Right kidney (tissue), 1 donor: ENCODE data around the gene TACC3.
"Not testable (repeated sequence)": the region's sequence is repeated elsewhere in the genome, so short reads cannot be mapped to it uniquely, and the experiment has no call there.

Experiments used
- DNase-seq: peaks from one replicate; pipeline ENCODE4 v3.0.0-alpha.2; 2016

The TACC3 gene

DNA sequence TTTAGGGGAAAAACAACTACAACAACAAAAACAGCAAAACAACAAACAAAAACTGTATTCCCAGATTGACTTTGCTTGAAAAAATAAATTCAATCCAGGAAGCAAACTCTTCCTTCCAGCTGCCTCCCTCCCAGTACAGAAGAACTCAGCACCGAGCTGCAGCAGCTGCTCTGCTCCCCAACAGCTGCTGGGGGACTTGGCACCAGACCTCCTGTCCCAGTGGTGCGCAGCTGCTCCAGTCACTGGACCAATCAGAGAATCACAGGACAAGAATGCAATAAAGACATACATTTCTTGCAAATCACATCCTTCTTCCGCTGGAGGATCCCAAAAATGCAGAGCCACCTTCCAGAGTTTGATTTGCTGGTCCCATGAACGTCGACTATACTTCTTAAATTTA, 25.4 kb upstream of the TACC3 start:
- DNase-seq = no peak

DNA sequence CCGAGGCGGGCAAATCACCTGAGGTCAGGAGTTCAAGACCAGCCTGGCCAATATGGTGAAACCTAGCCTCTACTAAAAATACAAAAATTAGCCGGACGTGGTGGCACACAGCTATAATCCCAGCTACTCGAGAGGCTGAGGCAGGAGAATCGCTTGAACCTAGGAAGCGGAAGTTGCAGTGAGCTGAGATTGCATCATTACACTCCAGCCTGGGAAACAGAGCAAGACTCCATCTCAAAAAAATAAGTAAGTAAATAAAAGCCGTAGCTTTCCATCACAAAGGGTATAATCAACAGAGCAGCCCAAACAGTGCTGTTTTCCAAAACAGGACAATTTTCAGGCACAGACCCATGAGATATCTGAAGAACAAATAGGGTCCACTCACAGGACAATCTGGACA, 19.6 kb upstream of the TACC3 start:
- DNase-seq = not testable (repeated sequence)

GRCh38 chr4:1703867-1704266, 17.5 kb upstream of the TACC3 start:
- DNase-seq = no peak

DNA sequence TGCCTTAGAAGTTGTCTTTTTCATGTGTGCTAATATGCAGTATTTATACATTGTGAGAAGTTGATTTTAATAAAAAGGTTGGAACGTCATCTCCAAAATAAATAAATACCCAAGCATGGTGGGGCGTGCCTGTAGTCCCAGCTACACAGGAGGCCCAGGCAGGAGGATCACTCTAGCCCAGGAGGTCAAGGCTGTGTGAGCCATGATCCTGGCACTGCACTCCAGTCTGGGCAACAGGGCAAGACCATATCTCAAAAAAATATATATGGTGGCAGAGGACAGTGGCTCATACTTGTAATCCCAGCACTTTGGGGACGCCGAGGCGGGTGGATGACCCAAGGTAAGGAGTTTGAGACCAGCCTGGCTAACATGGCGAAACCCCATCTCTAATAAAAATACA, 15.6 kb upstream of the TACC3 start:
- DNase-seq = no peak

DNA sequence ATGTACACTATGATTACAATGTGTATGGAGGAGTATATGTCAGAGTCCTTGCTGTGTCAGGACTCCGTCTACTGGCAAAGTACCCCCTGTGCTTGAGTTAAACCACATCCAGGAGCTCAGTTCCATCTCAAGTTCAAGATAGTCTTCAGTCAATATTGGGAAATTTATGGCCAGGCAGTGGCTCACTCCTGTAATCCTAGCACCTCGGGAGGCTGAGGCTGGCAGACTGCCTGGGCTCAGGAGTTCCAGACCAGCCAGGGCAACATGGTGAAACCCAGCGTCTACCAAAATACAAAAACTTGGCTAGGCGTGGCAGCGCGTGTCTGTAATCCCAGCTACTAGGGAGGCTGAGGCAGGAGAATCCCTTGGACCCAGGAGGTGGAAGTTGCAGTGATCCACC, 15.0 kb upstream of the TACC3 start:
- no peak for DNase-seq

GRCh38 chr4:1708581-1708980, 12.7 kb upstream of the TACC3 start:
- no peak for DNase-seq

DNA sequence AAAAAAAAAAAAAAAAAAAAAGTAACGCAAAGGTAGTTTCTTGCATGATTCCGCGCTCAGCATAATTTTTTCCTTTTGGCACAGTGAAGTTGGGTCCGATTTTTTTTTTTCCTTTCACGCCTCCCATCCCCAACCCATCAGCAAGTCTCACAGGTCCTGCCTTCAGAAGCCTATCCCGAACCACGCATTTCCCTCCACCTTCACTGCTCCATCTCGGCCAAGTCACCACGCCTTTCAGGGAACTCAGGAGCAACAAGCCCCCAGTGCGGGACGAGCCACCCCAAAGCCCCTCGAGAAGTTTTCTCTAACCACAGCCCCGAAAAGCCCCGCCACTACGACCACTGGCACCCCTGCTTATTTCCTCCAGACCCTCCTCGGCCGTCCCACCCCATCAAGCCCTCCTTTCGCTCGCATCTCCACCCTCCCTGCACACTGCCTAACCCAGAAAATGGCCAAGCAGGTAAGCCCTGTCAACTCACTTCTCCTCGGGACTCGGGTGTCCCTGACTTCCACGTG, 10.2 kb upstream of the TACC3 start:
- DNase-seq = no peak

GRCh38 chr4:1711571-1712215, 9.6 kb upstream of the TACC3 start:
- DNase-seq = peak; percentile 79

DNA sequence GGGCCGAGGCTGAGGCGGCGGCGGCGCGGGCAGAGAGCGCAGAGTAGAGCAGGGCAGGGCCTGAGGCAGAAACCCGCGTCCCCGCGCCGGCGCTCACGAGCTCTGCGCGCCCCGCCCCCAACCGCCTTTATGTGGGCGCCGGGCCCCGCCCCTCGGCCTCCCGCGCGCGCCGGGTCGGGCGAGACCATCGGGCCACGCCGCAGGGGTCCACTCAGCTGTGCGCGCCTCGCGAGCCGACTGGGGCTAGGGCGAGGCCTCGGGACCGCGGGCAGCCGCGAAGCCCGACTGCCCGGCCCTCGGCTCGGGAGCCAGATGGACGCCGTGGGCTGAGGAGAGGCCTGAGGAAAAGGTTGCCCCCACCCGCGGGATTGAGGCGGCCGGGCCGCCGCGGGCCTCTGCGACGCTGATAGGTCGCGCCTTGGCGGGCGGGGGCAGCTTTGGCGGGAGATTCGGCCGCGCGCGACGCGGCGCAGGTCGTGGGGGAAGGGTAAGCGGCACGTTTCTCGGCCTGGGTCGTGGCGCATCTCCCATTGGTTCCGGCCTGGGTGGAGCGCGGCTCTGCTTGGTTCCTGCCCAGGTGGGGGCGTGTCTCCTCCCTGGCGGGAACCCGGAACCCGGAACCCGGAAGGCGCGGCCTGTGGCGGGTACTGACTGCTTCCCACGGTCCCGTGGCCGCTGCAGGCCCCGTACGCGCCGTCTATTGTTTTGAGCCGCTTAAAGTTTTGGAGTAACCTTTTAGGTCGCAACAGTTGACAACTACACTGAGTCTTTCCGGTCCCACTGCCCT, 8.9 kb upstream of the TACC3 start, which contains the start of gene SLBP:
SLBP (minus strand) TSS at position 104 of the 787 bp plus-strand sequence. CDS start 131 bp downstream, outside the sequence.
- peak; percentile 98 for DNase-seq

DNA sequence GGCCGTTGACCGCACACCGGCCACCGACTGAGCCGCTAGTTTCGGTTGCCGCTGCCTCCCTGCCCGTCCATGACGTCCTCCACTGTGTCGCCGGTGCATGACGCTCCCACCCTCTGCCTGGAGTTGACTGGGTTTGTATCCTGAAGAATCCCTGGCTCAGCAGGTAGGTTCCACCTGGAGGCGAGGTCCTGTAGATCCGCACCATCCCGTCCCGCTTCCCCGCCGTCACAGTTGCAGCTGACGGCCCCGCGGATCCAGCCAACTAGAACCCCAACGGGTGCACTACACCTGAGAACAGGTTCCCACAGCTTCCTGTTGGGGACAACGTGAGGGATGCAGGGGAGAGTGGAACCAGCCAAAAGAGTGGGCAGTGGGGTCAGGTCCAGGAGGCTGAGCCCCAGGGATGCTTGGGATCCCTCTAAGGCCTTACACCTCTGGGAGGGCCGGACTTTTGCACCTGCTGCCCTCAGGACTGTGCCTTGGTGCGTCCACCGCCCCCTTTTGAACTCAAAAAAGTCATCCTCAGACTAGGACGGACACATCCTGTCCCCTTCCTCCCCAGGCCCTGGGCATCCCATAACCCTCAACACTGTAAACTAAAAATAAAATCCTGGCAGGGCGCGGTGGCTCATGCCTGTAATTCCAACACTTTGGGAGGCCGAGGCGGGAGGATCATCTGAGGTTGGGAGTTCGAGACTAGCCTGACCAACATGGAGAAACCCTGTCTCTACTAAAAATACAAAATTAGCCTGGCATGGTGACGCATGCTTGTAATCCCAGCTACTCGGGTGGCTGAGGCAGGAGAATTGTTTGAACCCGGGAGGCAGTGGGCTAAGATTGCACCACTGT, 8.1 kb upstream of the TACC3 start:
- no peak for DNase-seq

DNA sequence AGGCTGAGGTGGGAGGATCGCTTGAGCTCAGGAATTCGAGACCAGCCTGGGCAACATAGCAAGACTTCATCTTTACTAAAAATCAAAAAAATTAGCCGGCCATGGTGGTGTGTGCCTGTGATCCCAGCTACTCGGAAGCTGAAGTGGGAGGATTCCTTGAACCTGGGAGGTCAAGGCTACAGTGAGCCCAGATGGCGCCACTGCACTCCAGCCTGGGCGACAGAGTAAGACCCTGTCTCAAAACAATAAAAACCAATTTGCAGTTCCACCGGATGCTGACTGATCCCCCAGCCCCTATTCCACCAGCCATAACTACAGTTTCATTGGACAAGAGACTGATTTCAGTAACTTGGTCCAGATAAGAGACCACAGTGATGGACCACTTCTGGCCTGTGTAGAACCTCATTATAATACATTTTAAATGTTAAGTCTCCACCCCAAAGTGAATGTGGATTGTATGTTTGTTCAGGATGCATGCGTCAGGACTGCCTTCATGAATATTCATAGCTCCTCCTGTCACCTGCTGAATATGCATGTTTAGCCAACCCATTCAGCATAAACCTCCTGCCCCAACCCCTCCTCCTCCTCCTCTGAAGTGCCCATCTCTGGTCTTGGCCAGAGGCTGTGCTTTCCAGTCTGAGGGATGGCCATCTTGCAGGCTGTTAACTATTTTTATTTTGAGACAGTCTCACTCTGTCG, 6.9 kb upstream of the TACC3 start:
- DNase-seq = no peak

GRCh38 chr4:1715002-1715758, 6.1 kb upstream of the TACC3 start:
- no peak for DNase-seq

DNA sequence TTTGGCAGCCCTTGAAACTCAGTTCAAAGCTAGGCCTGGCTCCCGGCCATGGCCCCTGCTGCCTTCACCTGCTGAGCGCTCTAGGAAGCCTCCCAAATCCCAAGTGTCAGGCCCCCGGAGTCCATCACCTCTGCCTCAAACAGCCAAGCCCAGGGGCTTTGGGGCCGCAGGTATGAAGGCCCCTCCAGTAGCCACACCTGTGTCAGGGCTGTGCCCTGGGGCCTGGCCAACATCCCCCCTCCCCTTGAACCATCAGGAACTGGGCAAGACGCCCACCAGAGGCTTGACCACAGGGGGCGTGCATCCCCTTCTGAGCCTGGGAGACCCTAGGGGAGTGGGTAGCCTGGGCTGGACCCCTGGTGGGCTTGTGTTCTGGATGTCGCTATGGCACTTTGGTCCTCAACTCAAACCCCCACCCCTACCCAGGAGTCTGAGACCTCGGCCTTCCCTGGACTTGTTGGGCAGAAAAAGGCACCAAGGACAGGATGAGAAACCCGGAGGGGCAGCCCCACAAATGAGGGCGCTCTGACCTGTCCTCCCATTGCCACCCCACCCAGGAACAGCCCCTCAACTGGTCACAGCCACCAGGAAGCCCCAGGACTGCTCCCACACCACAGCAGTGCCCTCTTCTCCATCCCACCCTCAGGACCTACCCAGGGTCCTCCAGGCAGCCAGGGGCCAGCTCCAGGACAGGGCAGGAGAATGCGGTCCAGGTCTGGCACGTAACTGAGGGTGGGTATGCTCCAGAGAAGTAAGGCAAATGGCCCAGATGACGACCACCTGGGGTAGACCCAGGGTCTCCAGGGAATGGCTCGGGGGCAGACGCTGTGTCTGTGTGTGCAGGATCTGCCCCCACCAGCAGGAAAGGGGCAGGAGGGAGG, 5.0 kb upstream of the TACC3 start:
- DNase-seq = no peak

- no peak for DNase-seq
Observed at GRCh38 chr4:1717129-1718094, 3.9 kb upstream of the TACC3 start.

- DNase-seq = no peak
Observed at GRCh38 chr4:1718095-1718850, 3.0 kb upstream of the TACC3 start.

DNA sequence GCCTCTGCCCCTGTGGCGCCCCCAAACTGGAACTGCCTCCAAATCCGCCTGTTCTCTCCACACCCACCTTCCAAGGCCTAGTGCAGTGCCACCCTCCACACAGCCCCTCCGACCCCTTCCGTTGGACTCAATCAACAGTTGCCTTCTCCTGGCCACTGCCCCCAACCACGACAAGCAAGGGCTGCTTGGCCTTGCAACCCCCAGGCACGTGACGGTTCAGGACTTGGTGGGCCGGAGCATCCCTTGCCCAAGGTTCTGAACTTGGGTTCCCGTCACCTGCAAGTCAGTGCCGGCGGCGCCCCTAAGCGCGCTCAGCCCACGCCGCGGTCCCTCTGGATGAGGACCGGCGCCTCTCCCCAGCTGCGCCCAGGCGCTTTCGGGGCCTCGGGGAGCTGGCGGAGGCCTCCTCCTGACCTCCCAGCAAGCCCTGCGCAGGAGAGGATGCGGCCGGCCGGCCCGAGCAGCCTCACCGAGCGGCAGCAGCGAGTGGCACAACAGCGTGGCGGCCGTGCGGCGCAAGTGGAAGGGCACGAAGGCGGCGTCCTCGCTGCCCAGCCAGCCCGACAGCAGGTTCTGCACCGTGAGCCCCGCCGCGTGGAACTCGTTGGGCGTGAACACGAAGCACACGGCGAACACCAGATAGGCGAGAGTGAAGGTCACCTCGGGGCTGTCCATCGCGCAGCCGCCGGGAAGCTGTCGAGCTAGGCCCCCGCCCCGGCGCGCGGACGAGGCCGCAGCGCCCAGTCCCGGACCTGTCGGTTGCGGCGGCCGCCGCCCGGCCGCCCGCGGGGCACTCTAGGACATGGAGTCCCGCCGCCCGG, 948 bp upstream of the TACC3 start:
- DNase-seq = peak; percentile 76
